ENCODE results near the gene TTLL5. TPM values are rescaled to one million over a fixed set of nuclear protein-coding genes. Genes with fewer than 3 reads are reported as not detected.

Gene TTLL5
- total and polyA plus RNA-seq, 9 of the 15 experiments (the other 6 are each of a cell fraction or from before 2014, with no cell fraction given) = 4.1 to 18.9 (median 12.6) TPM

GRCh38 chr14:75845136-75845804 lies 184.2 kb downstream of the TTLL5 start:
- H2AFZ ChIP-seq (ENCODE audit: low read depth, low read length) = no peak overlapping the region
- ATAC-seq (no peak), DNase-seq (ENCODE audit: extremely low read depth in 1 of 4, low spot score in 3 of 4) (no peak), FAIRE-seq (no peak)
- CTCF ChIA-PET (ENCODE audit: low intra/inter-chr PET ratio) = no interaction called here
- peaks cover 0 to 13% of the 10 kb centered on the region in 2 experiments; a peak in 3 of 5 replicates for H3K4me1 ChIP-seq (replicated peaks in 1 of 2; ENCODE audit: control insufficient read depth in 2 of 2, insufficient read depth in 2 of 2, low read length in 2 of 2)
- in situ Hi-C loops (cut with MboI) = no loop called here
- H3K9me3 ChIP-seq (replicated peaks; ENCODE audit: control insufficient read depth, insufficient read depth, low read depth, low read length) = no peaks in the 10 kb centered on the region
- H3K79me2 ChIP-seq (ENCODE audit: control insufficient read depth, insufficient read depth, low read length) = no peaks in the 10 kb centered on the region
- H3K9ac ChIP-seq (ENCODE audit: insufficient read depth in 1 of 2, low read depth in 2 of 2, low read length in 2 of 2) = no peak overlapping the region
- intact Hi-C loops (cut with micrococcal nuclease) = no loop called here
- no peak overlapping the region for H3K4me2 ChIP-seq (ENCODE audit: insufficient read depth, low read length)
- no peaks in the 10 kb centered on the region for H3K9me1 ChIP-seq (ENCODE audit: control insufficient read depth, insufficient read depth, low read length)
- POLR2A ChIA-PET = interaction anchor here (1.0 to 1.1 kb wide), 2 partner anchors 17 to 143 kb away, joined by 3 read pairs; no protein-coding TSS in a partner anchor
- no peak overlapping the region for H3K27ac ChIP-seq (ENCODE audit: extremely low read depth, low read depth, low read length)
- no peak overlapping the region for H3K4me3 ChIP-seq
- BruUV-seq (replicated peaks) = no TSS peak
- no peaks in the 10 kb centered on the region for H3K27me3 ChIP-seq (ENCODE audit: control insufficient read depth in 2 of 2, insufficient read depth in 2 of 2, low read length in 2 of 2)
- no peaks in the 10 kb centered on the region for H4K20me1 ChIP-seq (replicated peaks; ENCODE audit: control insufficient read depth, insufficient read depth, low read length)
- 71% methylated on average over 4 of the region's 4 CpGs for WGBS (ENCODE audit: insufficient coverage, low coverage, missing lambda C conversion rate)
- H3K36me3 ChIP-seq (ENCODE audit: control insufficient read depth, insufficient read depth, low read length) = no peaks in the 10 kb centered on the region
- no peak for TF ChIP-seq ZNF239 (CRISPR knock-in tag; IDR thresholded peaks at IDR 0.05)
- no peak for TF ChIP-seq HDAC6 (IDR thresholded peaks at IDR 0.05; ENCODE audit: low read depth, low read length)
- no peak for TF ChIP-seq TAL1 (IDR thresholded peaks at IDR 0.05)
- no peak for TF ChIP-seq CREB5 (CRISPR knock-in tag; IDR thresholded peaks at IDR 0.05)
- no peak for TF ChIP-seq RUNX1 (IDR thresholded peaks at IDR 0.05; ENCODE audit: low read depth)
- no peak for TF ChIP-seq KAT8 (IDR thresholded peaks at IDR 0.05; ENCODE audit: low read depth)
- TF ChIP-seq ELF4 (CRISPR knock-in tag; IDR thresholded peaks at IDR 0.05) = no peak
- TF ChIP-seq ARID3B (CRISPR knock-in tag; IDR thresholded peaks at IDR 0.05; ENCODE audit: borderline replicate concordance) = no peak
- TF ChIP-seq EP400 (IDR thresholded peaks at IDR 0.05) = no peak
